Effector memory CD8-positive, alpha-beta T cell (primary cell): Measurements from ENCODE around the gene CYP2F1.
A peak's percentile ranks its signal among the peaks of the same experiment; 100 is the strongest.
"Not testable (repeated sequence)": the region's sequence is repeated elsewhere in the genome, so short reads cannot be mapped to it uniquely, and the experiment has no call there.

ENCODE experiments used
- ATAC-seq: fragments of 150-1000 bp; cut with Tn5 transposase; replicated peaks from 2 replicates; pipeline ENCODE4 v1.10.0; 2021; ENCODE audit warnings: mild to moderate bottlenecking, moderate library complexity
- DNase-seq, 3 experiments: peaks; one replicate each; pipeline ENCODE4 v3.0.0; 2021
- H3K27ac Mint-ChIP-seq, 2 donors: one replicate each; pipeline ENCODE4 v1.8.0; 2022; ENCODE audit warnings: mild to moderate bottlenecking in 2 of 2, mixed read lengths in 2 of 2, moderate library complexity in 2 of 2
- H3K27me3 Mint-ChIP-seq, 2 donors: one replicate each; pipeline ENCODE4 v1.8.0; 2022; ENCODE audit warnings: mixed read lengths in 2 of 2
- H3K36me3 Mint-ChIP-seq: one replicate; pipeline ENCODE4 v1.8.0; 2022; ENCODE audit warnings: mild to moderate bottlenecking, moderate library complexity, mixed read lengths; ENCODE audit not compliant: insufficient read depth
- H3K4me1 Mint-ChIP-seq, 2 donors: one replicate each; pipeline ENCODE4 v1.8.0; 2022; ENCODE audit warnings: low read depth in 2 of 2, mixed read lengths in 2 of 2
- H3K4me3 Mint-ChIP-seq, 2 donors: one replicate each; pipeline ENCODE4 v1.8.0; 2022; ENCODE audit warnings: mild to moderate bottlenecking in 2 of 2, mixed read lengths in 2 of 2, moderate library complexity in 2 of 2
- H3K9me3 Mint-ChIP-seq, 2 donors: one replicate each; pipeline ENCODE4 v1.8.0; 2022; ENCODE audit warnings: mixed read lengths in 2 of 2

Gene CYP2F1

DNA sequence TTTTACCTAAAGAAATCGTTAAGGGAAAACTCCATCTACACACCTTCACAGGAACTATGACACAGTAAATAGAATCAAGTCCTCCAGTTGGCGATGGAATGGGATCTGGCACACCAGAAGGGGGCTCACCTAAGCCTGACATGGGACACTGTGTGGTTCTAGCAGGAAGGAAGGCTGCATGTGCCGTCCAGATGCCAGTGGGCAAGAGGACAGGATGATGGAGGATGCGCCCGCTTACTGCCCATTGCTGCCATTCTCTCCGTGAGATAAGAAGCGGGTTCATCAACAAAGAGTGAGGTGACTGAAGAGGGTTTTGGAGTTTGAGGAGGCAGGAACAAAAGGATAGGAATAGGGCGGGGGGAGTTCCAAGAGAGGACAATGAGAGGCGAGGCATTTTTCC, 2.9 kb upstream of the CYP2F1 start:
- Mint-ChIP-seq H3K27ac (no peak overlapping the region), H3K36me3 (no peaks in the 10 kb centered on the region), H3K27me3 (no peaks in the 10 kb centered on the region), H3K4me3 (no peak overlapping the region), H3K9me3 (no peaks in the 10 kb centered on the region), H3K4me1 (peaks cover 0 to 4% of the 10 kb centered on the region in 2 donors)
- ATAC-seq: no peak
- DNase-seq: no peak

DNA sequence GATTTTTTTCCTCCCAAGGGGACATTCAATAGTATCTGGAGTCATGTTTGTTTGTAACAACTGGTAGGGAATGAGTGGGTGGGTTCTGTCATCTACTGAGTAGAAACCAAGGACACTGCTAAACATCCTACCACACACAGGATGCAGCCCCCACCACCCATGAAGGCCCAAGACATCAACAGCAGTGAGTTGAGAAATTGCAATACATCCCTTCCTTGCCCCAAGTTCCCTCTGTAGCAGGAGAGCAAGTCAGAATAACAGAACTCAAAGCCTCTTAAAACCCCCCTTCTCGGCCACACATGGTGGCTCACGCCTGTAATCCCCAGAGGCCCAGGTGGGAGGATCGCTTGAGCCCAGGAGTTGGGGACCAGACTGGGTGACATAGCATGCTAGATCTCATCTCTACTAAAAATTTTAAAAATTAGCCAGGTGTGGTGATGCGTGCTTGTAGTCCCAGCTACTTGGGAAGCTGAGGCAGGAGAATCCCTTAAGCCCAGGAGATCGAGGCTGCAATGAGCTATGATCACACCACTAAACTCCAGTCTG, 2.4 kb upstream of the CYP2F1 start:
- H3K27ac Mint-ChIP-seq: no peak overlapping the region
- H3K27me3 Mint-ChIP-seq: no peaks in the 10 kb centered on the region
- peaks cover 0 to 4% of the 10 kb centered on the region in 2 donors for H3K4me1 Mint-ChIP-seq
- no peaks in the 10 kb centered on the region for H3K9me3 Mint-ChIP-seq
- ATAC-seq (no peak), DNase-seq (no peak)
- H3K4me3 Mint-ChIP-seq: no peak overlapping the region
- H3K36me3 Mint-ChIP-seq: no peaks in the 10 kb centered on the region

DNA sequence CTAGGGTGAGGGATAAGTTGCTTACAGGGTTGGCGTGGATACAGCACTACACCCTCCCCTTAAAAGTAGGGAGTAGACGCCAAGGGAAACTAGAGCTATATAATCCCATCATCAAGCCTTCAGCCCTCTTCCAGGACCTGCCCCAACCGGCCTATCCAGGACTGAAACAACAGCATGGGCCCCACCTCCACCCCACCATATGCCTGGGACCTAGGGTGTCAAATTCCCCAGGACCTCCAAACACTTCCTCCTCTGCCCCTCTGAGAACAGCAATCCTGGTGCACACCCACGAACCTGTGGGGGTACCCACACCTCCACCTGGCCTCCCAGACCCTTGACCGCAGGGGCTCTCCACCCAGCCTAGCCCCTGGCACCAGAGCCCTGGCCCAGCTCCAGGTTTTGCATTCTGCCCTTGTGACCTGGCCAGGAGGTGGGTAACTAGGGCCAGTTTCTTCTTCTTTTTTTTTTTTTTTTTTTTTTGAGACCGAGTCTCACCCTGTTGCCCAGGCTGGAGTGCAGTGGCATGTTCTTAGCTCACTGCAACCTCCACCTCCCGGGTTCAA, 1.4 kb upstream of the CYP2F1 start:
- DNase-seq (no peak), ATAC-seq (no peak)
- no peak overlapping the region for H3K4me3 Mint-ChIP-seq
- no peak overlapping the region for H3K27ac Mint-ChIP-seq
- no peaks in the 10 kb centered on the region for H3K27me3 Mint-ChIP-seq
- H3K36me3 Mint-ChIP-seq: no peaks in the 10 kb centered on the region
- peaks cover 0 to 1% of the 10 kb centered on the region in 2 donors for H3K9me3 Mint-ChIP-seq
- H3K4me1 Mint-ChIP-seq: peaks cover 0 to 7% of the 10 kb centered on the region in 2 donors

DNA sequence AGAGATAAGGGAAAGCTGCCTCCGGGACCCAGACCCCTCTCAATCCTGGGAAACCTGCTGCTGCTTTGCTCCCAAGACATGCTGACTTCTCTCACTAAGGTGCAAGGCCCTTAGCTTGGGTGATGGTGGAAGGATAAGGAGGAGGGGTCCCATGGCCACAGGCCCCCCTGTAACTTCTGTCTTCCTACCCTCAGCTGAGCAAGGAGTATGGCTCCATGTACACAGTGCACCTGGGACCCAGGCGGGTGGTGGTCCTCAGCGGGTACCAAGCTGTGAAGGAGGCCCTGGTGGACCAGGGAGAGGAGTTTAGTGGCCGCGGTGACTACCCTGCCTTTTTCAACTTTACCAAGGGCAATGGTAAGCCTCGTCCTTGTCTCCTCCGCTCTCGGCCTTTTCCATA, 2.0 kb downstream of the CYP2F1 start:
- peaks cover 14% of the 10 kb centered on the region for H3K36me3 Mint-ChIP-seq
- ATAC-seq: no peak
- H3K27me3 Mint-ChIP-seq: no peaks in the 10 kb centered on the region

DNA sequence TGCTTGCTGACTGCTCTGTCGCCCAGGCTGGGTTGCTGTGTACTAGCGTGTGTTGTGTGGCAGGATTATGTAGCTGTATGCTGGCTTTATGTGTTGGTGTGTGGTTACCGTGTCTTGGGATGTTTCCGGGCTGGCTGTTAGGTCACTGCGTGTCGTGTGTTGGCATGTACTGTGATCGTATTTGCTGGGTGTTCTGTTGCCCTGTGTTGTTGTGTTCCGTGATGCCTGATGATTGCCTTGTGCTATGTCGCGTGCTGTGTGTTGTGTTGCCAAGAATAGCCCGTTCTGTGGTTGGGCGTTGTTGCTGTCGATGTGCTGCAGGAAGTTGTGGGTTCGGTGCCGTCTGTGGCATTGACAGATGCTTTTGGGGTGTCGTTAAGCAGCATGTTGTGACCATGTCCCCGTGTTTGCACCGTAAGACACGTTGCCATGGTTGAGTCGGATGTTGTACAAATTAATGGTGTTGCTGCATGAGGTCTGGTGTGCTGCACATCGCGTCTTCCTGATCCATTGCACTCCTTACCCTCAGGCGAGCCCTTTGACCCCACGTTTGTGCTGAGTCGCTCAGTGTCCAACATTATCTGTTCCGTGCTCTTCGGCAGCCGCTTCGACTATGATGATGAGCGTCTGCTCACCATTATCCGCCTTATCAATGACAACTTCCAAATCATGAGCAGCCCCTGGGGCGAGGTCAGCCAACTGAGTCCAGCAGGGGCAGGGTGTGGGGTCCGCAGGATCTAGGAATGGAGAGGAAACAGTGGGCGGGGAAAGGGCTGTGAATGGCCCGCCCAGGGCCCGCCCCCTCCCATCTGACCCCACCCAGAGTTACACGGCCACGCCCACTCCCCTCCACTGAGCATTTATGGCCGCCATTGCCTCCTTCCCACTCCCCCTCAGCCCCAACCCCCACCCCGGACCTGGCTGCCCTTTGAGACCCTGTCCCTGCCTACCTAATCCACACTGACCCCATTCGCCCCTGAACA, 7.0 kb downstream of the CYP2F1 start:
- Mint-ChIP-seq H3K27ac (peak overlapping the region; percentile 96 to 99), H3K4me3 (peak overlapping the region; percentile 72 to 81), H3K4me1 (peaks cover 22 to 32% of the 10 kb centered on the region in 2 donors), H3K36me3 (peaks cover 18% of the 10 kb centered on the region)
- ATAC-seq (peak; percentile 85), DNase-seq (peak; percentile 80 to 83 (median 82))
- H3K27me3 Mint-ChIP-seq, H3K9me3 Mint-ChIP-seq: not testable (repeated sequence)

More for the DNA sequence above, 2.0 kb downstream of the CYP2F1 start:
- H3K27ac Mint-ChIP-seq: peak overlapping the region in 1 of 2 donors; percentile 11
- H3K9me3 Mint-ChIP-seq: peaks cover 0 to 1% of the 10 kb centered on the region in 2 donors
- no peak overlapping the region for H3K4me3 Mint-ChIP-seq
- H3K4me1 Mint-ChIP-seq: peaks cover 11 to 23% of the 10 kb centered on the region in 2 donors
- no peak for DNase-seq

DNA sequence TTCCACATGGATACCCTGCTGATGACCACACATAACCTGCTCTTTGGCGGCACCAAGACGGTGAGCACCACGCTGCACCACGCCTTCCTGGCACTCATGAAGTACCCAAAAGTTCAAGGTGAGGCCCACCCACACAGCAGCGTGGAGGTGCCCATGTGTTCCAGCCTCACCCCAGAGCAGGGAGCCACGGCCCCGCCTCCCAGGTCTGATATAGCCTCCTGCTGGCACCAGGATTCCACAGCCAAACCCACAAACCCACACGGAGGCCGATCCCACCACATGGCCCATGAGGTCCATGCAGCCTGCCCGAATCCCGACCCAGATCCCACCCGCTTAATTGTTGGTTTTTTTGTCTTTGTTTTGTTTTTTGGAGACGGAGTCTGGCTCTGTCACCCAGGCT, 8.6 kb downstream of the CYP2F1 start:
- H3K27me3 Mint-ChIP-seq, H3K4me3 Mint-ChIP-seq, DNase-seq, H3K9me3 Mint-ChIP-seq, ATAC-seq: not testable (repeated sequence)
- Mint-ChIP-seq H3K4me1 (peaks cover 32 to 41% of the 10 kb centered on the region in 2 donors), H3K27ac (peak overlapping the region; percentile 86 to 99), H3K36me3 (peaks cover 18% of the 10 kb centered on the region)

DNA sequence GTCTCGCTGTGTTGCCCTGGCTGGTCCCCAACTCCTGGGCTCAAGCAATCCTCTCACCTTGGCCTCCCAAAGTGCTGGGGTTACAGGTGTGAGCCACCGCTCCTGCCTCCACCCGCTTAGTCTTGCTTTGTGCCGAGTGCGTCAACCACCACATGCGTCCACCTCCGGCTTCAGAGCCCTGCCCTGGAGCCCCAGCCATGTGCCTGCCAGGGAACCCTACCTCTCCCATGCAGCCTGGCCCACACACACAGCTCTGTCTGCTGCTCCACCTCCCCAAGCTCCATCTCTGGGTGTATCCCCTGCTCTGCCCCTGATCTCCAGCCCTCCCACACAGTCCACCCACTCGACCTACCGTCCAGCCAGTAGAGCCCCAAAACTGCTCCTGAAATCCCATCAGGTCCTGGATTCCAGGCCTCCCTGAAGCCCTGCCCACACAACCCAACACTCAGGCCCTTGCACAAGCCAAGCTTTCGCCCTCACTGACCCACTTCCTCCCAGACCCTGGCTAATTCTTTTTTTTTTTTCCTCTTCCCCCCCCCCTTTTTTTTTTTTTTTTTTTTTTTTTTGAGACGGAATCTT, 9.6 kb downstream of the CYP2F1 start:
- DNase-seq: no peak
- peak overlapping the region; percentile 86 to 99 for H3K27ac Mint-ChIP-seq
- H3K9me3 Mint-ChIP-seq: peaks cover 0 to 2% of the 10 kb centered on the region in 2 donors

DNA sequence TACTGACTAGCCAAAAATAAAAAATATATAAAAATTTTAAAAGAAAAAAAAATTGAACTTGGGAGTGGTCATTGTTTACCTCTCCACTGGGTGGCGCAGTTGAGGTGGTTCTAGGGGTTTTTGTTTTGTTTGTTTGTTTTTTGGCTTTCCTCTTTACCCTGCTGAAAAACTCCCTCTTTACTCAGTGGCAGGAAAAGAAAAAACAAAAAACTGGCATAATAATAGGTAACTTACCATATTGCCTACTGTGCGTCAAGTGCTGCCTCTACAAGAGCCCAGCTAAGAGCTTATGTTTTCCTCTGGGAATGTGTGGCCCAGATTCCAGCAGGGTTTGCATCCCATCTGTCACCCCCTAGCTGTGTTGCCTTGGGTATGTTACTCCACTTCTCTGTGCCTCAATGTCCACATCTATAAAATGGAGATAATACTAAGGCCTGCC, 12.6 kb downstream of the CYP2F1 start:
- ATAC-seq (peak; percentile 23), DNase-seq (peak; percentile 58 to 66 (median 66))
- H3K36me3 Mint-ChIP-seq, H3K27me3 Mint-ChIP-seq, H3K9me3 Mint-ChIP-seq: not testable (repeated sequence)
- Mint-ChIP-seq H3K4me3 (peak overlapping the region in 1 of 2 donors; percentile 23), H3K27ac (peak overlapping the region; percentile 75 to 87), H3K4me1 (peaks cover 29 to 35% of the 10 kb centered on the region in 2 donors)

More for the DNA sequence above, 9.6 kb downstream of the CYP2F1 start:
- Mint-ChIP-seq H3K36me3 (peaks cover 21% of the 10 kb centered on the region), H3K27me3 (no peaks in the 10 kb centered on the region), H3K4me3 (peak overlapping the region in 1 of 2 donors; percentile 29), H3K4me1 (peaks cover 42 to 51% of the 10 kb centered on the region in 2 donors)
- ATAC-seq: no peak

DNA sequence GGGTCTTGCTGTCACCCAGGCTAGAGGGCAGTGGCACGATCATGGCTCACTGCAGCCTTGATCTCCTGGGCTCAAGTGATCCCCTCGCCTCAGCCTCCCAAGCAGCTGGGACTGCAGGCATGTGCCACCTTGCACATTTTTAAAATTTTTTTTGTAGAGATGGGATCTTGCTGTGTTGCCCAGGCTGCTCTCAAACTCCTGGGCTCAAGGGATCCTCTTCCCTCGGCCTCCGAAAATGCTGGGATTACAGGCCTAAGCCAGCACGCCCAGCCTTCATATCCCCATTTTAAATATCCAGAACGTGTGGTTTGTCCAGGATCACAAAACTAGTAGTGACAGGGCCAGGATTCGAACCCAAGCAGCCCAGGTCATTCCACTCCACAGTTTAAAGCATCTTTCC, 13.1 kb downstream of the CYP2F1 start:
- Mint-ChIP-seq H3K4me1 (peaks cover 28 to 33% of the 10 kb centered on the region in 2 donors), H3K27ac (peak overlapping the region; percentile 75 to 87), H3K4me3 (peak overlapping the region; percentile 76 to 82)
- not testable (repeated sequence) for H3K9me3 Mint-ChIP-seq, ATAC-seq, DNase-seq, H3K36me3 Mint-ChIP-seq, H3K27me3 Mint-ChIP-seq

DNA sequence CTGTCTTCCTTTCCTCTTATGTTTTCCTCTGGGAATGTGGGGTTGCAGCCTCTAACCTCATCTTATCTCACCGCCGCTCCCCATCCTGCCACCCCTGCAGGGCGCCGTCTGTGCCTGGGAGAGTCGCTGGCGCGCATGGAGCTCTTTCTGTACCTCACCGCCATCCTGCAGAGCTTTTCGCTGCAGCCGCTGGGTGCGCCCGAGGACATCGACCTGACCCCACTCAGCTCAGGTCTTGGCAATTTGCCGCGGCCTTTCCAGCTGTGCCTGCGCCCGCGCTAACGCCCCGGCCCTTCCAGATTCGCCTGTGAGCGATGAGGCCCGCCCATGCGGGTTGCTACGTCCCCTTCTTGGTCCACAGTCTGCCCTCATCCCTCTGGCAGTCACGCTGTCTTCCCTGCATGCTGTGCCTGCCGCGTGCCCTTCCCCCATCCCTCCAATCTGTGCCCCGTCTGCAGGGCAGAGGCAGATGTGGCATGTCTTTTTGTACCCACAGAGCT, 13.6 kb downstream of the CYP2F1 start:
- H3K27me3 Mint-ChIP-seq, H3K9me3 Mint-ChIP-seq, H3K36me3 Mint-ChIP-seq: not testable (repeated sequence)
- Mint-ChIP-seq H3K4me1 (peaks cover 28 to 34% of the 10 kb centered on the region in 2 donors), H3K4me3 (peak overlapping the region; percentile 76 to 82), H3K27ac (peak overlapping the region; percentile 75 to 87)
- peak; percentile 76 to 84 (median 84) for DNase-seq
- ATAC-seq: peak; percentile 95

DNA sequence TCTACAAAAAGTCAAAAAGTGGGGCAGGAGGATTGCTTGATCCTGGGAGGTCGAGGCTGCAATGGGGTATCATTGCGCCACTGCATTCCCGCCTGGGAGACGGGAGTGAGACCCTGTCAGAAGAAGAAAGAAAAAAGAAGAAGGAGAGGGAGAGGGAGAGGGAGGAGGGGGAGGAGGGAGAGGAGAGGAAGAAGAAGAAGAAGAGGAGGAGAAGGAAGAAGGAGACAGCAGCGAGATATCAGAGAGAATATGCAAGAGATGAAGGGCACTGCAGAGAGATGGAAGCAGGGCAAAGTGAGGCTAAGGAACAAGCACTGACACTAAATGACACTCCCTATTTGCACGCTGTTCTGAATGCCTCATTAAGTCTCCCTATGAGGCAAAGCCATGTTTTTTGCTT, 14.5 kb downstream of the CYP2F1 start:
- Mint-ChIP-seq H3K27me3 (no peaks in the 10 kb centered on the region), H3K4me3 (peak overlapping the region in 1 of 2 donors; percentile 76), H3K4me1 (peaks cover 27 to 32% of the 10 kb centered on the region in 2 donors)

DNA sequence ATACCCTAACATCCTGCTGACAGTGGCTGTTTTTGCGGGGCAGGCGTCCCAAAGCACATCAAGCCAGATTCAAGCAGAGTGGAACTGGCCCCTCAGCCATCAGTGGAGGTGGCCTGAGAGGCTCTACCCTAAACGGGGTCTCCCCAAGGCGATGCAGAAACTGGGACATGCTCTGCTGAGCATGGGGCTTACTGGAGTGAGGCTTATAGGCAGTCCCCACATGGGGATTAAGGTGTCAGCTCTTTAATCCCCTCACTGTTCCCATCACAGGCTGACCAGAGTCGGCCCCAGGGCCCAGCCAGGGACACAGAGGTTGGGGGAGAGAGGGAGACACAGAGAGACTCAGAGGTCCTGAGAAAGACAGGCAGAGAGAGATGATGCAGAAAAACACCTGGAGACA, 17.0 kb downstream of the CYP2F1 start:
- Mint-ChIP-seq H3K9me3 (no peaks in the 10 kb centered on the region), H3K4me1 (peaks cover 29 to 36% of the 10 kb centered on the region in 2 donors), H3K27me3 (no peaks in the 10 kb centered on the region), H3K36me3 (peaks cover 4% of the 10 kb centered on the region), H3K4me3 (no peak overlapping the region), H3K27ac (peak overlapping the region in 1 of 2 donors; percentile 13)
- ATAC-seq (no peak), DNase-seq (no peak)

More for the DNA sequence above, 14.5 kb downstream of the CYP2F1 start:
- no peak for DNase-seq
- H3K9me3 Mint-ChIP-seq: peaks cover 0 to 2% of the 10 kb centered on the region in 2 donors
- H3K27ac Mint-ChIP-seq: peak overlapping the region; percentile 75 to 87
- ATAC-seq: no peak
- peaks cover 3% of the 10 kb centered on the region for H3K36me3 Mint-ChIP-seq

DNA sequence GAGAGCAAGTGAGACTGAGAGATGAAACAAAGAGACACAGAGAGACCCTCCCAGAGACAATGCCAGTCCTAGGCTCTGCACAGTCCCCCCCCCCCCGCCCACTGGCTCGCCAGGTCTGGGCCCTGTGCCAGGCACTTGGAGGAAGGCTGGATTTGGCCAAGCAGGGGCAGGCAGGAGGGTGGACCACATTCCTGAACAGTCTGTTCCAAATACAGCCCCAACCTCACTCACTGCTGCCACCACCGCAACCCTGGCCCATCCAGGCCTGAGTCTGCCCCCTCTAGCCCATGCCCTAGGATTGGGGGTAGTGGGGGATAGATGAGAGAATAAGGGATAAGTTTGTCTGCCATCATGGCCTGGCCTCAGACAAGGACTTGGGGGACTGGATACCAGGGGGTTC, 19.0 kb downstream of the CYP2F1 start:
- Mint-ChIP-seq H3K36me3 (peaks cover 6% of the 10 kb centered on the region), H3K27me3 (no peaks in the 10 kb centered on the region), H3K9me3 (no peaks in the 10 kb centered on the region), H3K4me3 (peak overlapping the region in 1 of 2 donors; percentile 87), H3K4me1 (peaks cover 20 to 21% of the 10 kb centered on the region in 2 donors), H3K27ac (peak overlapping the region; percentile 36 to 82)
- ATAC-seq (no peak), DNase-seq (no peak)
